ENCODE data around the gene SLC25A31.

DNA sequence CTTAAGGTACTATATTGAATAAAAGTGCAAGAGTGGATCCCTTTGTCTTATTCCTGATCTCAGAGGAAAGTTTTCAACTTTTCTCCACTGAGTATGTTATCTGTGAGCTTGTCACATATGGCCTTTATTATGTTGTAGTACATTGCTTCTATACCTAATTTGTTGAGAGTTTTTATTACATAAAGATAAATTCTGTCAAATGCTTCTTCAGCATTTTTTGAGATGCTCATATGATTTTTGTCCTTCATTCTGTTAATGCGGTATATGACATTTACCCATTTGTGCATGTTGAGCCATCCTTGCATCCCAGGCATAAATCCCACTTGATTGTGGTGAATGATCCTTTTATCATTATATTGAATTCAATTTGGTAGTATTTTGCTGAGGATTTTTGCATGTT is 11.0 kb downstream of the SLC25A31 start:
- no peak for TF ChIP-seq TAF1 (IDR thresholded peaks at IDR 0.05; ENCODE audit: borderline replicate concordance, low read depth, low read length)
- TF ChIP-seq POLR2A (IDR thresholded peaks at IDR 0.05; ENCODE audit: low read depth, low read length) = no peak
- no peak for TF ChIP-seq POLR2AphosphoS5 (IDR thresholded peaks at IDR 0.05; ENCODE audit: low read depth, low read length)

Data from GM12892 (cell line).